Fibroblast of the conjunctiva (primary cell): ENCODE measurements around the gene CLEC4D.
A peak's percentile ranks its signal among the peaks of the same experiment; 100 is the strongest.
"Not testable (repeated sequence)": the region's sequence is repeated elsewhere in the genome, so short reads cannot be mapped to it uniquely, and the experiment has no call there.

Experiments
- DNase-seq: peaks from one replicate; pipeline ENCODE4 v3.0.0-alpha.2; 2010; ENCODE audit warnings: low read depth

Gene CLEC4D

GRCh38 chr12:8537820-8538219 is 24.5 kb downstream of the CLEC4D start:
- not testable (repeated sequence) for DNase-seq

GRCh38 chr12:8540831-8541230 is 27.5 kb downstream of the CLEC4D start, which contains the start of gene CLEC4E:
CLEC4E (minus strand) TSS chr12:8540905; CDS start chr12:8540797, 108 bp downstream.
- not testable (repeated sequence) for DNase-seq

GRCh38 chr12:8541562-8541961 is 28.3 kb downstream of the CLEC4D start:
- no peak for DNase-seq

GRCh38 chr12:8544295-8544694 is 31.0 kb downstream of the CLEC4D start:
- peak; percentile 48 for DNase-seq

- no peak for DNase-seq
These were observed 33.3 kb downstream of the CLEC4D start for GRCh38 chr12:8546591-8546990.

GRCh38 chr12:8547645-8548044 is 34.3 kb downstream of the CLEC4D start:
- DNase-seq = no peak

- no peak for DNase-seq
These were observed 34.9 kb downstream of the CLEC4D start for GRCh38 chr12:8548192-8548591.

GRCh38 chr12:8549381-8549780 is 36.1 kb downstream of the CLEC4D start:
- no peak for DNase-seq

- no peak for DNase-seq
These were observed 39.9 kb downstream of the CLEC4D start for GRCh38 chr12:8553088-8553627.

GRCh38 chr12:8554451-8555195 is 41.3 kb downstream of the CLEC4D start:
- no peak for DNase-seq

GRCh38 chr12:8556531-8557097 is 43.3 kb downstream of the CLEC4D start:
- no peak for DNase-seq

GRCh38 chr12:8559676-8560075 is 46.4 kb downstream of the CLEC4D start:
- DNase-seq = no peak

GRCh38 chr12:8561011-8561410 is 47.7 kb downstream of the CLEC4D start:
- no peak for DNase-seq

- DNase-seq = no peak
These were observed 49.0 kb downstream of the CLEC4D start for GRCh38 chr12:8562310-8562709.

GRCh38 chr12:8563356-8563755 is 50.1 kb downstream of the CLEC4D start:
- DNase-seq = no peak

GRCh38 chr12:8564656-8565055 is 51.4 kb downstream of the CLEC4D start:
- no peak for DNase-seq

GRCh38 chr12:8566052-8566451 is 52.7 kb downstream of the CLEC4D start:
- not testable (repeated sequence) for DNase-seq

- DNase-seq = no peak
These were observed 53.2 kb downstream of the CLEC4D start for GRCh38 chr12:8566525-8566924.
